ENCODE measurements around the gene MEGF11.

DNA sequence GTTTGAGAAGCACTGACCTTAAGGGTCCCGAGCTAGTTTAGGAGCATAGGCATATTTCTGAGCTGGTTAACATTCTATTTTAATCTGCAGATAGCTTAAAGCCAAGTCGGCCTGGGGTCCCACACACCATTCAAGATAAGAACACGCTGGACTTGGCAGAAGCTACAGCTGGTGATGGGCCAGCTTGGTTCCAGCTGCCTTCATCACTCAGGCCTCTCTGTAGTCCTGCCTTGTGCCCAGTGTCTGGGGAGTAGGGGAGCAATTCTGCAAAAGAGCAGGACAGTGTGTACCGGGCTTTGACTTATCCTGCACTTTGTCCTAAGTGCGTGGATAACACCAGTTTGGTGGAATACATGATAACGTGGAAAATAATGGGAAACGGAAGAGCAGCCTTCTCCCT lies 164.5 kb downstream of the MEGF11 start:
- TF ChIP-seq, protein P1, sequence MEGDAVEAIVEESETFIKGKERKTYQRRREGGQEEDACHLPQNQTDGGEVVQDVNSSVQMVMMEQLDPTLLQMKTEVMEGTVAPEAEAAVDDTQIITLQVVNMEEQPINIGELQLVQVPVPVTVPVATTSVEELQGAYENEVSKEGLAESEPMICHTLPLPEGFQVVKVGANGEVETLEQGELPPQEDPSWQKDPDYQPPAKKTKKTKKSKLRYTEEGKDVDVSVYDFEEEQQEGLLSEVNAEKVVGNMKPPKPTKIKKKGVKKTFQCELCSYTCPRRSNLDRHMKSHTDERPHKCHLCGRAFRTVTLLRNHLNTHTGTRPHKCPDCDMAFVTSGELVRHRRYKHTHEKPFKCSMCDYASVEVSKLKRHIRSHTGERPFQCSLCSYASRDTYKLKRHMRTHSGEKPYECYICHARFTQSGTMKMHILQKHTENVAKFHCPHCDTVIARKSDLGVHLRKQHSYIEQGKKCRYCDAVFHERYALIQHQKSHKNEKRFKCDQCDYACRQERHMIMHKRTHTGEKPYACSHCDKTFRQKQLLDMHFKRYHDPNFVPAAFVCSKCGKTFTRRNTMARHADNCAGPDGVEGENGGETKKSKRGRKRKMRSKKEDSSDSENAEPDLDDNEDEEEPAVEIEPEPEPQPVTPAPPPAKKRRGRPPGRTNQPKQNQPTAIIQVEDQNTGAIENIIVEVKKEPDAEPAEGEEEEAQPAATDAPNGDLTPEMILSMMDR (IDR thresholded peaks at IDR 0.05), result no peak
- no peak for TF ChIP-seq POLR2A (IDR thresholded peaks at IDR 0.05)
